Uterus (tissue), 4 donors: ENCODE measurements around the gene MYH14. TPM values are rescaled to one million over a fixed set of nuclear protein-coding genes. Genes with fewer than 3 reads are reported as not detected.
"Not testable (repeated sequence)": the region's sequence is repeated elsewhere in the genome, so short reads cannot be mapped to it uniquely, and the experiment has no call there.

ENCODE experiments used
- DNase-seq, 2 donors: peaks; one replicate each; pipeline ENCODE4 v3.0.0-alpha.2; 2019 to 2020
- H3K27ac ChIP-seq, 2 donors: fragments of 200-600 bp; sonication (generic); 1 replicate in 1 of 2; 2 replicates in 1 of 2; pipeline ENCODE4 v1.5.1; 2016 to 2018
- H3K27me3 ChIP-seq, 2 donors: fragments of 200-600 bp; sonication (generic); one replicate each; pipeline ENCODE4 v1.5.1; 2018 to 2019; ENCODE audit warnings: control low read depth in 1 of 2
- H3K36me3 ChIP-seq, 2 donors: fragments of 200-600 bp; sonication (generic); one replicate each; pipeline ENCODE4 v1.5.1; 2019; ENCODE audit warnings: control low read depth in 1 of 2
- H3K4me1 ChIP-seq, 2 donors: fragments of 200-600 bp; sonication (generic); one replicate each; pipeline ENCODE4 v1.5.1; 2018 to 2019; ENCODE audit warnings: control low read depth in 1 of 2
- H3K4me3 ChIP-seq, 2 donors: fragments of 200-600 bp; sonication (generic); 1 replicate in 1 of 2; 2 replicates in 1 of 2; pipeline ENCODE4 v1.5.1; 2018 to 2019; ENCODE audit warnings: mild to moderate bottlenecking in 1 of 2
- H3K9me3 ChIP-seq, 2 donors: fragments of 200-600 bp; sonication (generic); one replicate each; pipeline ENCODE4 v1.5.1; 2019; ENCODE audit warnings: control low read depth in 1 of 2
- POLR2A ChIP-seq, 2 donors: fragments of 450-650 bp; IDR thresholded peaks; one replicate each; pipeline ENCODE4 v1.6.1; 2016; ENCODE audit warnings: antibody characterized with exemption in 2 of 2, mild to moderate bottlenecking in 1 of 2, moderate library complexity in 1 of 2
- intact Hi-C: fragments of 100-400 bp; cut with DNase I; formaldehyde crosslinking; loops from one replicate; pipeline ENCODE4 v1.15.1; 2023; ENCODE audit warnings: low total_unique reads
- total RNA-seq, 4 donors: library from RNA; depleted of rRNA in 3 of 4; stranded (reverse); fragments of >200 nt in 3 of 4; gene quantifications; one replicate each; pipeline versions ENCODE4 v1.1.0 to v1.2.4, GENCODE V29; 2014 to 2023
- TF ChIP-seq, protein P1 (sequence below), 4 experiments: fragments of 200-600 bp in 2 of 4; fragments of 450-650 bp in 2 of 4; sonication (generic) in 2 of 4; IDR thresholded peaks; one replicate each; pipeline ENCODE4 v1.5.1; 2016 to 2019; ENCODE audit warnings: antibody characterized with exemption in 4 of 4, mild to moderate bottlenecking in 2 of 4, moderate library complexity in 1 of 4
- donor health status: DM: yes; HTN: yes; CAD: no.

Gene MYH14
- total RNA-seq, 4 donors from 2014 or later = 0.77 to 22.1 (median 1.4) TPM

DNA sequence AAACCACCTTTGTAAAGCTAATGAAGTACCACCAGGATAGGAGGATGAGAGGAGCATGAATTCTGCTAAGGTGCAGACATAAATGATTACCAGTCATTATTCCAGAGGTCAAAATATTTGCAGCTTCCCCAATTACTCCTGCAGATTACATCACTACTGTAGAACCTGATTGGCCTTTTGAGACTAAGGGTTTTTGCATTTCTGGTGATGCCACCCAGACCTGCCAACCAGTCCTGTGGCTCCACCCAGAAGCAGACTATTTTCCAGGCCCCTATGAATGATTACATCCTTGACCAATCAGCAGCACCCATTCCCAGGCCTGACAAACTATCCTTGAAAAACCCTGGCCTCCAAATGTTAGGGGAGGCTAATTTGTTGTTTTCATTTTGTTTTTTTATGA lies 136.9 kb downstream of the MYH14 start:
- Histone ChIP-seq H3K36me3 (no peaks in the 10 kb centered on the region), H3K4me3 (no peak overlapping the region), H3K4me1 (no peaks in the 10 kb centered on the region), H3K9me3 (no peaks in the 10 kb centered on the region), H3K27ac (no peak overlapping the region), H3K27me3 (no peaks in the 10 kb centered on the region)
- no peak for DNase-seq
- TF ChIP-seq, protein P1, sequence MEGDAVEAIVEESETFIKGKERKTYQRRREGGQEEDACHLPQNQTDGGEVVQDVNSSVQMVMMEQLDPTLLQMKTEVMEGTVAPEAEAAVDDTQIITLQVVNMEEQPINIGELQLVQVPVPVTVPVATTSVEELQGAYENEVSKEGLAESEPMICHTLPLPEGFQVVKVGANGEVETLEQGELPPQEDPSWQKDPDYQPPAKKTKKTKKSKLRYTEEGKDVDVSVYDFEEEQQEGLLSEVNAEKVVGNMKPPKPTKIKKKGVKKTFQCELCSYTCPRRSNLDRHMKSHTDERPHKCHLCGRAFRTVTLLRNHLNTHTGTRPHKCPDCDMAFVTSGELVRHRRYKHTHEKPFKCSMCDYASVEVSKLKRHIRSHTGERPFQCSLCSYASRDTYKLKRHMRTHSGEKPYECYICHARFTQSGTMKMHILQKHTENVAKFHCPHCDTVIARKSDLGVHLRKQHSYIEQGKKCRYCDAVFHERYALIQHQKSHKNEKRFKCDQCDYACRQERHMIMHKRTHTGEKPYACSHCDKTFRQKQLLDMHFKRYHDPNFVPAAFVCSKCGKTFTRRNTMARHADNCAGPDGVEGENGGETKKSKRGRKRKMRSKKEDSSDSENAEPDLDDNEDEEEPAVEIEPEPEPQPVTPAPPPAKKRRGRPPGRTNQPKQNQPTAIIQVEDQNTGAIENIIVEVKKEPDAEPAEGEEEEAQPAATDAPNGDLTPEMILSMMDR (IDR thresholded peaks at IDR 0.05) = no peak
- no peak for TF ChIP-seq POLR2A (IDR thresholded peaks at IDR 0.05)
- intact Hi-C loops = no loop called here

DNA sequence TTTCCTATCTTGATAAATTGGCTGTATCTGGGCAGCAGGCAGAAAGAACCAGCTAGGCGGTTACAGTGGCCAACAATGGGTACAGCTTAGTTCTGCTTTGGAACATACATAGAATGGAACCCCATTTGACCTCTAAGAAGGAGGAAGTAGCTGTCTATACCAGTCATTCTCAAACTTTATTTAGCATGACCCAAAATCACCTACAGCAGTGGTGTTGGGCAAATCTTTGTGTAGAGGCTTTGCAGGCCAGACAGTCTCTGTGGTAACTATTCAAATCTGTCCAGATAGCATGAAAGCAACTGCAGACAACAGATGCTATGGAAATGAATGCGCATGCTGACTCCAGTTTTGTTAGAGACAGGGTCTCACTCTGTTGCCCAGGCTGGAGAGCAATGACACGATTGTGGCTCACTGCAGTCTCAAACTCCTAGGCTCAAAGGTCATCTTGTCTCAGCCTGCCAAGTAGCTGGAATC lies 137.7 kb downstream of the MYH14 start:
- H3K4me1 ChIP-seq = no peaks in the 10 kb centered on the region
- DNase-seq = no peak

DNA sequence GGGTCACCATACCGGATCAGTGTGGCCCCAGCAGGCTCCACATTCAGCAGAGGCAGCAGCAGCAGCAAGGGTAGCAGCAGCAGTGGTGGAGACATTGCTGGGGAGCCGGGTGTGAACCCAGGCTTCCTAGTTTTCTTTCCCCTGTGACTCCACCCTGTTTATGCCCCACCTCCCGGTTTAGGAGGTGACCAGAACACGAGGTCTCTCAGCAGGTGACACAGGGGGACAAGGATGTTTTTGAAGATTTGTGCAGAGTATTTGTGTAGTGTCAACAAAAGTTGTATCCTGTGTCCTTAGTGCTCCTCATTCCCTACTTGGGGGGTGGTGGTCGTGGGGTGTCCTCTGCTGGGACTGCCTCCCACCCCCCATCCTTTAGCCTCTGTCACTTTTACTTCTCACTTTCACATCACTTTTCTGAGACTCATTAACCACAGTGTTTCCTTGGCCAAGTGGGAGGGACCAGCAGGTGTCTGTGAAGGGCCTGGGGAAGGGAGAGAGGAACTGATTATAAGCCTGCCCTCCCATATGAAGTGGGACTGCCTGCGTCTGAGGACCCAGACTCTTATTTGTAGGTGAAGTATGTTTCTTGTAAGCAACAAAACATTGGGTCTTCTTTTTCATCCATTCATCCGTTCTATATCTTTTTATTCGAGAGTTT lies 141.4 kb downstream of the MYH14 start:
- DNase-seq = no peak
- Histone ChIP-seq H3K4me1 (no peaks in the 10 kb centered on the region), H3K9me3 (no peaks in the 10 kb centered on the region), H3K4me3 (no peak overlapping the region), H3K27ac (no peak overlapping the region), H3K36me3 (no peaks in the 10 kb centered on the region), H3K27me3 (no peaks in the 10 kb centered on the region)
- no peak for TF ChIP-seq POLR2A (IDR thresholded peaks at IDR 0.05)
- TF ChIP-seq, protein P1 (IDR thresholded peaks at IDR 0.05) = no peak
- intact Hi-C loops = no loop called here

More for the DNA sequence above, 137.7 kb downstream of the MYH14 start:
- intact Hi-C loops = no loop called here
- H3K27me3 ChIP-seq = no peaks in the 10 kb centered on the region
- H3K4me3 ChIP-seq = no peak overlapping the region
- TF ChIP-seq, protein P1 (IDR thresholded peaks at IDR 0.05) = no peak
- no peak for TF ChIP-seq POLR2A (IDR thresholded peaks at IDR 0.05)
- H3K9me3 ChIP-seq = no peaks in the 10 kb centered on the region
- H3K36me3 ChIP-seq = no peaks in the 10 kb centered on the region
- H3K27ac ChIP-seq = no peak overlapping the region

DNA sequence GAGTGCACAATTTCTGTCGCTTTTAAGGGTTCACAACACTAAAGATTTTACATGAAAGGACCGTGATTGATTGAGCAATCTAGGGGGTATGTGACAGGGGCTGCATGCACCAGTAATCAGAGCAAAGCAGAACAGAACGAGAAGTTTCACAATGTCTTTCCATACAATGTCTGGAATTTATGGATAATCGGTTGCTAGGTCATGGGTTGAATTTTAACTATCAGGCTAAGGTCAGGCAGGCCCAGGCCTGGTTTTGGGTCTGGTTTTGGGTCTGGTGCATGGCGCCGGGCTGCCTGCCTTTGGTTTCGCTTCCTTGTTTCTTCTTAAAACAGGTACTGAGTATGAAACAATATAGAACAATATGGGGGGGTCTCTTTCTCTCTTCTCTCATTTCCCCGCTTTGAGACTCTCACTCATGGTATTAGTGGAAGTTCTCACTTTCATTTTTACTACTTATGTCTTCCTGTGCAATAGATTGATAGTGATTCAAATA lies 143.7 kb downstream of the MYH14 start:
- H3K36me3 ChIP-seq, H3K27ac ChIP-seq, DNase-seq, H3K4me1 ChIP-seq, H3K4me3 ChIP-seq, H3K9me3 ChIP-seq, H3K27me3 ChIP-seq, intact Hi-C loops: not testable (repeated sequence)

DNA sequence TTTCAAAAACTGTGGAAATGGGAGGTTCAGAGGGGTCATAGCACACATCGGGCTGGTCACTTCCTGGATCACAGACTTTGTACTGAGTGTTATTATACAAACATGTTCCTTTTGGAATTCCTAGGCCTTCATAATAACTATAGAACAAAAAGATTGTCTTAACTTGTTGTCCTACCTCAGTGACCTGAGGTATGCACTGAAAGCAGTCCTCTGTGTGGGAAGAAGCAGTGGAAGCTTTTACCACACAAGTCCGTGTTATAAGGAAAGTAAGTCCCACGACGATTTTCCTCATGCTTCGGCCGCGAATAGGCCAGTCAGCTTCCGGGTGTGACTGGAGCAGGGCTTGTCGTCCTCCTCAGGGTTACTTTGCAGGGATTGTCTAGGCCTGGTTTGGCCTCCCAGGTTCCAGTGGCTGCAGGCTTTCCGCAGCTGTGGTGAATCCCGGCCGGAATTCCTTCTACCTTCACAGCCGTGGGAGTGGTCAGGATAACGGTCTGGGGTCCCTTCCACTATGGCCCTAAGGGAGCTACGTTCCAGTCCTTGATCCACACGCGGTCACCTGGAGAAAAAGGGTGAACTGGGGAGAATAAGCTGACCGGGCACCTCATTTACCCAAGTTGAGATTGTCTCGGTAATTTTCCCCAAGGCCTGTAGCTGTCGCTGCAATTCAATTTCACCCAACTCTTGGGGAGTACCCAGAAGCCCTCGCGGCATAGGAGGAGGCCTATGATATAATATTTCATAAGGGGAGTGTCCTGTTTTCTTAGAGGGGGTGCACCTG lies 146.0 kb downstream of the MYH14 start:
- Histone ChIP-seq H3K9me3 (no peaks in the 10 kb centered on the region), H3K36me3 (no peaks in the 10 kb centered on the region), H3K4me1 (no peaks in the 10 kb centered on the region), H3K4me3 (no peak overlapping the region), H3K27me3 (no peaks in the 10 kb centered on the region), H3K27ac (no peak overlapping the region)
- TF ChIP-seq POLR2A (IDR thresholded peaks at IDR 0.05) = no peak
- TF ChIP-seq, protein P1 (IDR thresholded peaks at IDR 0.05) = no peak
- DNase-seq = no peak
- intact Hi-C loops = loop anchor here (10.0 kb wide), 1 partner anchor 425 kb away; the partner anchor contains the start of gene GPR32
